GM10248 (cell line): ENCODE data around the gene HSPB6.

Experiments used
- CTCF ChIA-PET: fragments of 300-600 bp; sonication (Branson Sonifier 250); formaldehyde crosslinking; extraction: SDS; loops from one replicate; lab custom pipeline; 2021; ENCODE audit warnings: antibody characterized with exemption; lab: Yijun Ruan, JAX
- POLR2A ChIA-PET: fragments of 350-650 bp; sonication (Branson Sonifier 250); formaldehyde crosslinking; extraction: SDS; loops from one replicate; lab custom pipeline; 2020; ENCODE audit warnings: antibody characterized with exemption; lab: Yijun Ruan, JAX
- DNase-seq: peaks from one replicate; pipeline ENCODE4 v3.0.0; 2012; ENCODE audit errors: extremely low spot score
- CTCF ChIP-seq: IDR thresholded peaks from 2 replicates; pipeline ENCODE4 v1.5.1; 2012; ENCODE audit warnings: mild to moderate bottlenecking, low read depth; ENCODE audit errors: extremely low read depth, missing control alignments, control extremely low read depth

Gene HSPB6

DNA sequence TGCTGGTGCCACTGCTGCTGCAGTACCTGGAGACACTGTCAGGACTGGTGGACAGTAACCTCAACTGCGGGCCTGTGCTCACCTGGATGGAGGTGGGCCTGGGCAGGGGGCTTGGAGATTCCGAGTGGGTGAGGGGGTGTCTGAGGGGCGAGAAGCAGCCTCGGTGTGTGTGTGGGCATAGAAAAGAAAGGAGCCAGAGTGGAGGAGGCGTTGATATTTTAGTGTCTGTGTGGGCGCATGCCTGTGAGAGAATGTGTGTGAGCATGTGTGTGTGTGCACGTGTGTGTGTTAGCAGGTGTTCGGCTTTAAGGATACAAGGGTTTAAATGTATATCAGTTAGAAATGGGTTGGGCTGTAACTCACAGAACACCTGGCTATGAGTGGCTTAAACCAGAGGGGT is 22.2 kb upstream of the HSPB6 start:
- no peak for DNase-seq
- POLR2A ChIA-PET = no interaction called here
- CTCF ChIA-PET = no interaction called here
- no peak for TF ChIP-seq CTCF

GRCh38 chr19:35777961-35778360 is 21.1 kb upstream of the HSPB6 start:
- POLR2A ChIA-PET = no interaction called here
- TF ChIP-seq CTCF = no peak
- CTCF ChIA-PET = interaction anchor here (0.8 to 1.3 kb wide), 2 partner anchors 12 to 153 kb away, joined by 3 read pairs; no protein-coding TSS in a partner anchor
- DNase-seq = no peak

DNA sequence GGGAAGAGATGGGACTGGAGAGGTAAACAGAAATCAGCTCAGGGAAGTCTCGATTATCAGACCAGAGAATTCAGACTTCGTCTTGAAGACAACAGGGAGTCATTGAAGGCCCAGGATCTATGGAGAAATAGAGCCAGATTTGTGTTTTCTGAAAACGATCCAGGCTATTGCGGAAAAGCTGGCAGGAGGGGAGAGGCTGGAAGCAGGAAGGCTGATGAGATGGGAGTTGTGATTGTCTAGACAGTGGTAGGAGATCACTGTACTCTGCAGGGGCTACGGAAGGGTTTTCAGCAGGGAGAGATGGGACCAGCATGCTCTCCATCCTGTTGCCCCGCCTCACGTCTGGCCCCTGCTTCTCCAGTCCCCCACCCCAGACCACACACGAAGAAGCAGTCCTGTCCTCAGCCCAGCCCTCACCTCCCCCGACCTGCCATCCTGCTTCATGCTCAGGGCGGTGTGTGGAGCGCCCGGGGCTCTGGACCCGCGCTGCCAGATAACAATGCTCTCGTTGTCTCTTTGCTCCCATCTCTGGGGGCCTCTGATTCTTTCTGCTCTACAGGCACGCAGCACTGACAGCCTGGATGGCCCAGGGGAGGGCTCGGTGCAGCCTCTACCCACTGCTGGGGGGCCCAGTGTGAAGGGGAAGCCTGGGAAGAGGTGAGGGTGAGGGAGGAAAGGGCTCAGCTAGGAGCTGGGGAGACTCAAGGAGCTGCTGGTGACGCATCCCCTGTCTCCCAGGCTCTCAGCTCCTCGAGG is 20.4 kb upstream of the HSPB6 start:
- no peak for DNase-seq
- CTCF ChIA-PET = interaction anchor here (0.8 to 1.3 kb wide), 2 partner anchors 12 to 154 kb away, joined by 3 read pairs; no protein-coding TSS in a partner anchor
- POLR2A ChIA-PET = interaction anchor here (0.7 kb wide), 1 partner anchor 106 kb away, joined by 3 read pairs; no protein-coding TSS in a partner anchor
- TF ChIP-seq CTCF = no peak

DNA sequence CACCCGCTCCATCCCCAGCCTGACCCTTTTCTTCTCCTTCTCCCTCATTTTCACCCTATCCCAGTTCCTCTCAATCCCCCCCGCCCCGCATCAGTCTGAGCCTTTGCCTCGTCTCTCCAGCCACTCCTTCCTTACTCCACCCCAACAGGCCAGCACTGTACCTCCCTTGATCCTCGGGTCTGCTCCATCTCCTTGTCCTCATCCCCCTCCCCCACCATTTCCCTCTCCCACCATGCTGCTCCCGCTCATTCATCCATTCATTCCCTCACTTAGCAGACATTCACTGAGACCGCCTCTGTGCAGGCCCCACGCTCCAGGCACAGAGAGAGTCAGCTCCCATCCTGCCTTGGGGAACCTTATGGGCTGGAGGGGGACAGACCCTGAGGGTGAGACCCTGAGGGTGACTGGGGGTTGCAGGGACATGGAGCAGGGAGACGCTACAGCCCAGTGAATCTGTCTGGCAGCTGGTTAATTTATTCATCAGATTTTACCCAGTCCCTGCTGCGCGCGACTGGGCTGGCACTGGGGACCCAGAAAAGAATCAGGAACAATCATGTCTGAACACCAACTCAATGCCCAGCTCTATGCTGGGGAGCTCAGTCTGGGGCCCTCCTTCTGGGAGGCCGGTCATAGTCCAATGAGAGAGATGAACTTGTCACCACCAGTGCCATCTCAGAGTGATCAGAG is 19.4 kb upstream of the HSPB6 start:
- POLR2A ChIA-PET = interaction anchor here (0.7 kb wide), 1 partner anchor 107 kb away, joined by 3 read pairs; no protein-coding TSS in a partner anchor
- DNase-seq = no peak
- CTCF ChIA-PET = interaction anchor here (0.8 kb wide), 1 partner anchor 82 kb away, joined by 3 read pairs; no protein-coding TSS in a partner anchor
- no peak for TF ChIP-seq CTCF

- peak; percentile 100 for DNase-seq
- TF ChIP-seq CTCF = no peak
- ChIA-PET CTCF (interaction anchor here (0.8 to 2.5 kb wide), 2 partner anchors 28 to 81 kb away, joined by 3 to 6 read pairs; partner anchors contain the start of gene LIN37), POLR2A (no interaction called here)
Observed at GRCh38 chr19:35775298-35776101, 18.7 kb upstream of the HSPB6 start, which contains the start of gene ARHGAP33. Gene ARHGAP33 (plus strand): TSS chr19:35775564. CDS start chr19:35775659, 95 bp downstream.

- no peak for TF ChIP-seq CTCF
- ChIA-PET CTCF (interaction anchor here (2.5 kb wide), 1 partner anchor 28 kb away, joined by 6 read pairs; the partner anchor contains the start of gene LIN37), POLR2A (no interaction called here)
- DNase-seq = no peak
Observed at GRCh38 chr19:35775046-35775297, 18.1 kb upstream of the HSPB6 start.
